ENCODE data around the gene PDLIM1. TPM values are rescaled to one million over a fixed set of nuclear protein-coding genes. Genes with fewer than 3 reads are reported as not detected.
"Not testable (repeated sequence)": the region's sequence is repeated elsewhere in the genome, so short reads cannot be mapped to it uniquely, and the experiment has no call there.

Gene PDLIM1
- total and polyA plus RNA-seq, 2 experiments from 2014 or later: 32.0 to 143 TPM

- peak overlapping the region; percentile 24 for H3K4me2 ChIP-seq (ENCODE audit: unreplicated experiment)
- H3K9me3 ChIP-seq (ENCODE audit: low read depth): no peaks in the 10 kb centered on the region
- 0 out of 2 replicates have a peak, but pooled peaks cover 5% of the 10 kb centered on the region for H3K36me3 ChIP-seq (ENCODE audit: low read depth)
- peaks cover 23% of the 10 kb centered on the region for H3K4me1 ChIP-seq (ENCODE audit: insufficient read depth)
- TF ChIP-seq EZH2phosphoT487 (IDR thresholded peaks at IDR 0.05; ENCODE audit: insufficient read depth, low read depth) (no peak), EZH2 (IDR thresholded peaks at IDR 0.05; ENCODE audit: insufficient read depth, poor library complexity, severe bottlenecking) (no peak)
- no peaks in the 10 kb centered on the region for H3K9me2 ChIP-seq (ENCODE audit: insufficient read depth)
- 42 to 44% methylated on average over 6 of the region's 6 CpGs for WGBS, 2 experiments (ENCODE audit: low coverage in 1 of 2, low lambda C conversion rate in 2 of 2, missing lambda C conversion rate in 2 of 2)
- H3K4me3 ChIP-seq: 0 out of 2 replicates have a peak overlapping the region, but pooled peaks have one; percentile 2
- DNase-seq: peak; percentile 82
- in situ Hi-C loops (cut with MboI): no loop called here
- no peak overlapping the region for H2AFZ ChIP-seq
- H3K27ac ChIP-seq: peak overlapping the region; percentile 19; the same call in 1 of the 2 replicates
- H3K27me3 ChIP-seq (replicated peaks; ENCODE audit: insufficient read depth): no peaks in the 10 kb centered on the region
- H3K79me2 ChIP-seq (ENCODE audit: insufficient read depth): no peaks in the 10 kb centered on the region
- no peak overlapping the region for H3K9ac ChIP-seq
- H4K20me1 ChIP-seq (ENCODE audit: insufficient read depth): no peaks in the 10 kb centered on the region
- H3F3A ChIP-seq (ENCODE audit: insufficient read depth): peaks cover 17% of the 10 kb centered on the region; the same call in 1 of the 2 replicates
These were observed 54.5 kb downstream of the PDLIM1 start for GRCh38 chr10:95236068-95236903.

- H3K9ac ChIP-seq: no peak overlapping the region
- H3K9me2 ChIP-seq (ENCODE audit: insufficient read depth): no peaks in the 10 kb centered on the region
- peak overlapping the region; percentile 24 for H3K4me2 ChIP-seq (ENCODE audit: unreplicated experiment)
- H3K27ac ChIP-seq: no peak overlapping the region
- no peak overlapping the region for H3K4me3 ChIP-seq
- TF ChIP-seq EZH2 (IDR thresholded peaks at IDR 0.05; ENCODE audit: insufficient read depth, poor library complexity, severe bottlenecking): no peak
- TF ChIP-seq EZH2phosphoT487 (IDR thresholded peaks at IDR 0.05; ENCODE audit: insufficient read depth, low read depth): no peak
- H3K36me3 ChIP-seq (ENCODE audit: low read depth): 0 out of 2 replicates have a peak, but pooled peaks cover 5% of the 10 kb centered on the region
- no peaks in the 10 kb centered on the region for H3K9me3 ChIP-seq (ENCODE audit: low read depth)
- no peaks in the 10 kb centered on the region for H3K27me3 ChIP-seq (replicated peaks; ENCODE audit: insufficient read depth)
- no peaks in the 10 kb centered on the region for H4K20me1 ChIP-seq (ENCODE audit: insufficient read depth)
- no peak overlapping the region for H2AFZ ChIP-seq
- DNase-seq: no peak
- no peaks in the 10 kb centered on the region for H3K79me2 ChIP-seq (ENCODE audit: insufficient read depth)
- H3F3A ChIP-seq (ENCODE audit: insufficient read depth): peaks cover 21% of the 10 kb centered on the region
- in situ Hi-C loops (cut with MboI): no loop called here
- 66 to 72% methylated on average over 3 of the region's 3 CpGs for WGBS, 2 experiments (ENCODE audit: low coverage in 1 of 2, low lambda C conversion rate in 2 of 2, missing lambda C conversion rate in 2 of 2)
- peaks cover 24% of the 10 kb centered on the region for H3K4me1 ChIP-seq (ENCODE audit: insufficient read depth)
These were observed 55.1 kb downstream of the PDLIM1 start for GRCh38 chr10:95235676-95236067.

GRCh38 chr10:95234951-95235350, 55.9 kb downstream of the PDLIM1 start:
- Histone ChIP-seq H3K9ac (no peak overlapping the region), H3K79me2 (ENCODE audit: insufficient read depth) (no peaks in the 10 kb centered on the region), H3K4me3 (no peak overlapping the region), H3K9me3 (ENCODE audit: low read depth) (no peaks in the 10 kb centered on the region), H2AFZ (no peak overlapping the region), H3K27me3 (replicated peaks; ENCODE audit: insufficient read depth) (no peaks in the 10 kb centered on the region), H3K9me2 (ENCODE audit: insufficient read depth) (no peaks in the 10 kb centered on the region), H4K20me1 (ENCODE audit: insufficient read depth) (no peaks in the 10 kb centered on the region), H3K4me1 (ENCODE audit: insufficient read depth) (peaks cover 32% of the 10 kb centered on the region), H3K4me2 (ENCODE audit: unreplicated experiment) (no peak overlapping the region), H3K27ac (no peak overlapping the region), H3K36me3 (ENCODE audit: low read depth) (0 out of 2 replicates have a peak, but pooled peaks cover 5% of the 10 kb centered on the region), H3F3A (ENCODE audit: insufficient read depth) (peaks cover 28% of the 10 kb centered on the region)
- TF ChIP-seq EZH2 (IDR thresholded peaks at IDR 0.05; ENCODE audit: insufficient read depth, poor library complexity, severe bottlenecking) (no peak), EZH2phosphoT487 (IDR thresholded peaks at IDR 0.05; ENCODE audit: insufficient read depth, low read depth) (no peak)
- in situ Hi-C loops (cut with MboI): no loop called here
- DNase-seq: no peak
- WGBS, 2 experiments (ENCODE audit: low coverage in 1 of 2, low lambda C conversion rate in 2 of 2, missing lambda C conversion rate in 2 of 2): 76 to 78% methylated on average over 5 of the region's 5 CpGs

GRCh38 chr10:95233377-95234034, 57.3 kb downstream of the PDLIM1 start:
- Histone ChIP-seq H3F3A (ENCODE audit: insufficient read depth) (peaks cover 35% of the 10 kb centered on the region), H3K9me2 (ENCODE audit: insufficient read depth) (no peaks in the 10 kb centered on the region), H4K20me1 (ENCODE audit: insufficient read depth) (no peaks in the 10 kb centered on the region), H3K27me3 (replicated peaks; ENCODE audit: insufficient read depth) (no peaks in the 10 kb centered on the region), H3K4me1 (ENCODE audit: insufficient read depth) (peaks cover 44% of the 10 kb centered on the region), H3K4me2 (ENCODE audit: unreplicated experiment) (no peak overlapping the region), H3K36me3 (ENCODE audit: low read depth) (0 out of 2 replicates have a peak, but pooled peaks cover 5% of the 10 kb centered on the region), H3K27ac (no peak overlapping the region), H3K9me3 (ENCODE audit: low read depth) (no peaks in the 10 kb centered on the region), H2AFZ (no peak overlapping the region), H3K4me3 (no peak overlapping the region), H3K9ac (no peak overlapping the region), H3K79me2 (ENCODE audit: insufficient read depth) (no peaks in the 10 kb centered on the region)
- 55 to 60% methylated on average over 2 of the region's 2 CpGs for WGBS, 2 experiments (ENCODE audit: low coverage in 1 of 2, low lambda C conversion rate in 2 of 2, missing lambda C conversion rate in 2 of 2)
- TF ChIP-seq EZH2 (IDR thresholded peaks at IDR 0.05; ENCODE audit: insufficient read depth, poor library complexity, severe bottlenecking) (no peak), EZH2phosphoT487 (IDR thresholded peaks at IDR 0.05; ENCODE audit: insufficient read depth, low read depth) (no peak)
- peak; percentile 33 for DNase-seq
- in situ Hi-C loops (cut with MboI): no loop called here

- H3K4me1 ChIP-seq (ENCODE audit: insufficient read depth): peaks cover 48% of the 10 kb centered on the region
These were observed 59.9 kb downstream of the PDLIM1 start for GRCh38 chr10:95230677-95231586.

More at GRCh38 chr10:95230677-95231586, 59.9 kb downstream of the PDLIM1 start:
- in situ Hi-C loops (cut with MboI); H4K20me1 ChIP-seq (ENCODE audit: insufficient read depth); H3K9me3 ChIP-seq (ENCODE audit: low read depth); H3K9ac ChIP-seq; H3K27me3 ChIP-seq (replicated peaks; ENCODE audit: insufficient read depth); H3K79me2 ChIP-seq (ENCODE audit: insufficient read depth); H2AFZ ChIP-seq; H3K36me3 ChIP-seq (ENCODE audit: low read depth); H3K4me3 ChIP-seq; H3K4me2 ChIP-seq (ENCODE audit: unreplicated experiment); H3K9me2 ChIP-seq (ENCODE audit: insufficient read depth): not testable (repeated sequence)
- 44 to 62% methylated on average over 32 to 36 of the region's 36 CpGs for WGBS, 2 experiments (ENCODE audit: low coverage in 1 of 2, low lambda C conversion rate in 2 of 2, missing lambda C conversion rate in 2 of 2)
- peaks cover 31% of the 10 kb centered on the region for H3F3A ChIP-seq (ENCODE audit: insufficient read depth)
- peak; percentile 8 for DNase-seq
- peak overlapping the region; percentile 87; the same call in 1 of the 2 replicates for H3K27ac ChIP-seq
